GM12878 (cell line): ENCODE data around the gene NAA35. TPM values are rescaled to one million over a fixed set of nuclear protein-coding genes. Genes with fewer than 3 reads are reported as not detected.

Source experiments
- ATAC-seq: fragments of 200-7000 bp; cut with Tn5 transposase; 3 replicates; pipeline ENCODE4 v1.9.1; 2020; ENCODE audit warnings: mild to moderate bottlenecking, moderate library complexity
- BruUV-seq: library from RNA; stranded (reverse); fragments of 400-500 nt; replicated peaks from 2 replicates; lab custom pipeline; 2021; lab: Mats Ljungman, UMichigan
- CTCF ChIA-PET: fragments of 300-600 bp; sonication (Branson Sonifier 250); formaldehyde crosslinking; extraction: SDS; loops from one replicate; lab custom pipeline; 2021; ENCODE audit warnings: inconsistent platforms; lab: Yijun Ruan, JAX
- POLR2A ChIA-PET: fragments of 350-600 bp; formaldehyde crosslinking; extraction: SDS; loops from one replicate; lab custom pipeline; 2021; ENCODE audit warnings: inconsistent platforms; lab: Charles Lee
- RAD21 ChIA-PET: fragments of 300-600 bp; sonication (Branson Sonifier 250); formaldehyde crosslinking; loops from one replicate; lab custom pipeline; 2023; ENCODE audit warnings: antibody characterized with exemption; ENCODE audit not compliant: unreplicated experiment; lab: Charles Lee
- SMC1A ChIA-PET: fragments of 300-600 bp; sonication (Branson Sonifier 250); formaldehyde crosslinking; loops from one replicate; lab custom pipeline; 2023; ENCODE audit not compliant: unreplicated experiment, uncharacterized antibody; lab: Charles Lee
- DNase-seq: peaks from one replicate; pipeline ENCODE4 v3.0.0-alpha.2; 2011; ENCODE audit warnings: low read depth, low spot score
- FAIRE-seq: peaks from 3 replicates; lab custom pipeline; 2011; peaks lifted over from hg19 to GRCh38; lab: Jason Lieb, UNC
- H2AFZ ChIP-seq: 2 replicates; pipeline ENCODE4 v1.6.0; 2011; ENCODE audit warnings: low read depth, low read length, control low read depth; ENCODE audit not compliant: control insufficient read depth
- H3K27ac ChIP-seq: 2 replicates; pipeline ENCODE4 v1.5.1; 2011; ENCODE audit warnings: control low read depth; ENCODE audit not compliant: control insufficient read depth, insufficient read depth
- H3K27me3 ChIP-seq, 2 experiments: replicated peaks in 1 of 2; 2 replicates each; pipeline versions ENCODE4 v1.6.0 to v1.6.1; 2011; ENCODE audit warnings: low read length in 1 of 2; ENCODE audit not compliant: control insufficient read depth in 2 of 2, insufficient read depth in 2 of 2
- H3K36me3 ChIP-seq, 2 experiments: 2 replicates each; pipeline ENCODE4 v1.5.1; 2011; ENCODE audit warnings: low read length in 1 of 2; ENCODE audit not compliant: control insufficient read depth in 2 of 2, insufficient read depth in 2 of 2
- H3K4me1 ChIP-seq: 2 replicates; pipeline ENCODE4 v1.6.1; 2011; ENCODE audit warnings: mild to moderate bottlenecking, low read length, moderate library complexity, mixed read lengths; ENCODE audit not compliant: control insufficient read depth, insufficient read depth
- H3K4me2 ChIP-seq: 2 replicates; pipeline ENCODE4 v1.6.0; 2011; ENCODE audit warnings: control low read depth; ENCODE audit not compliant: control insufficient read depth, insufficient read depth
- H3K4me3 ChIP-seq: fragments of 200-600 bp; sonication (generic); 2 replicates; pipeline ENCODE4 v1.5.1; 2016
- H3K79me2 ChIP-seq: 2 replicates; pipeline ENCODE4 v1.6.0; 2011; ENCODE audit warnings: low read length; ENCODE audit not compliant: control insufficient read depth, insufficient read depth
- H3K9ac ChIP-seq: 2 replicates; pipeline ENCODE4 v1.8.0; 2011; ENCODE audit warnings: low read length, control low read depth, mixed read lengths; ENCODE audit not compliant: control insufficient read depth, insufficient read depth
- H3K9me3 ChIP-seq: replicated peaks from 3 replicates; pipeline ENCODE4 v1.5.1; 2011; ENCODE audit warnings: mild to moderate bottlenecking, low read length; ENCODE audit not compliant: control insufficient read depth, insufficient read depth
- H4K20me1 ChIP-seq: 2 replicates; pipeline ENCODE4 v1.6.0; 2011; ENCODE audit not compliant: control insufficient read depth, insufficient read depth
- CBFB ChIP-seq: IDR thresholded peaks from 2 replicates; pipeline ENCODE4 v1.6.1; 2016; ENCODE audit warnings: antibody characterized with exemption, low read depth
- CHD1 ChIP-seq: IDR thresholded peaks from 2 replicates; pipeline ENCODE4 v1.6.1; 2012; ENCODE audit warnings: low read depth, low read length, improper control_type of control experiment
- CREB1 ChIP-seq: IDR thresholded peaks from 2 replicates; pipeline ENCODE4 v1.6.1; 2012; ENCODE audit warnings: low read depth, mild to moderate bottlenecking, inconsistent platforms
- EP300 ChIP-seq, 2 experiments: fragments of 150-350 bp in 1 of 2; IDR thresholded peaks; 2 replicates each; pipeline ENCODE4 v1.6.1; 2011 to 2012; ENCODE audit warnings: low read depth in 2 of 2, low read length in 2 of 2, borderline replicate concordance in 1 of 2, improper control_type of control experiment in 1 of 2, inconsistent platforms in 1 of 2; ENCODE audit not compliant: control insufficient read depth in 1 of 2
- HDAC2 ChIP-seq: fragments of 200-600 bp; sonication (generic); IDR thresholded peaks from 2 replicates; pipeline ENCODE4 v1.6.1; 2017
- MAX ChIP-seq: IDR thresholded peaks from 2 replicates; pipeline ENCODE4 v1.6.1; 2012; ENCODE audit warnings: low read depth, low read length, improper control_type of control experiment
- MEF2A ChIP-seq: IDR thresholded peaks from 2 replicates; pipeline ENCODE4 v1.6.1; 2011; ENCODE audit warnings: low read depth, mild to moderate bottlenecking, low read length, moderate library complexity; ENCODE audit not compliant: insufficient read depth
- MEF2B ChIP-seq: fragments of 450-650 bp; IDR thresholded peaks from 2 replicates; pipeline ENCODE4 v1.6.1; 2018; ENCODE audit warnings: mild to moderate bottlenecking, moderate library complexity; ENCODE audit not compliant: partially characterized antibody, poor library complexity, severe bottlenecking
- MTA2 ChIP-seq: fragments of 450-650 bp; IDR thresholded peaks from 2 replicates; pipeline ENCODE4 v1.6.1; 2016; ENCODE audit warnings: low read depth, mild to moderate bottlenecking, moderate library complexity
- MYC ChIP-seq: IDR thresholded peaks from 2 replicates; pipeline ENCODE4 v1.6.1; 2011; ENCODE audit warnings: mild to moderate bottlenecking, low read length, moderate library complexity, inconsistent platforms; ENCODE audit not compliant: insufficient read depth, insufficient replicate concordance, insufficient read length, severe bottlenecking
- RAD51 ChIP-seq: fragments of 450-650 bp; IDR thresholded peaks from 2 replicates; pipeline ENCODE4 v1.6.1; 2016; ENCODE audit warnings: moderate library complexity, mild to moderate bottlenecking, inconsistent platforms
- SMAD1 ChIP-seq: fragments of 450-650 bp; IDR thresholded peaks from 2 replicates; pipeline ENCODE4 v1.6.1; 2018; ENCODE audit warnings: mild to moderate bottlenecking, low read depth; ENCODE audit not compliant: partially characterized antibody
- WGBS: methylation state at CpG from one replicate; pipeline ENCODE4 v1.1.6; 2016; ENCODE audit warnings: low lambda C conversion rate; ENCODE audit not compliant: insufficient replicate concordance, insufficient coverage; ENCODE audit errors: missing lambda C conversion rate; 5-methylcytosine and 5-hydroxymethylcytosine counted together
- in situ Hi-C: fragments of 300-500 bp; cut with MboI; formaldehyde crosslinking; loops from 9 replicates; pipeline ENCODE4 v1.14.3; 2018; ENCODE audit warnings: mixed read lengths
- intact Hi-C: fragments of 100-400 bp; cut with micrococcal nuclease; formaldehyde crosslinking; loops from one replicate; pipeline ENCODE4 v1.14.2; 2022; ENCODE audit not compliant: unreplicated experiment
- polyA plus RNA-seq, 11 experiments: library from polyadenylated mRNA; depleted of rRNA in 4 of 11; unstranded in 6 of 11; stranded (reverse) in 5 of 11; fragments of >200 nt; fragmentation: Nextera tagmentation in 4 of 11; fragmentation: Illumina TruSeq in 1 of 11; extraction: Ambion mirVana in 4 of 11; extraction: Trizol in 1 of 11; gene quantifications; 1 replicate in 1 of 11; 2 replicates in 10 of 11; pipeline versions ENCODE4 v1.2.1 to v1.2.3, GENCODE V29; 2011 to 2016; ENCODE audit warnings: inconsistent platforms in 2 of 11, missing spikeins in 2 of 11, low read depth in 1 of 11
- total RNA-seq, 4 experiments: library from RNA; depleted of rRNA in 3 of 4; stranded (reverse); fragments of >200 nt in 3 of 4; fragmentation: Illumina TruSeq in 1 of 4; extraction: Trizol in 1 of 4; gene quantifications; 2 replicates each; pipeline versions ENCODE4 v1.2.1 to v1.2.3, GENCODE V29; 2013 to 2021

The NAA35 gene
- total and polyA plus RNA-seq, 10 of the 15 experiments (the other 5 are each of a cell fraction or from before 2014, with no cell fraction given): 15.5 to 38.0 (median 26.9) TPM

- BruUV-seq: no TSS peak
- ChIA-PET POLR2A (interaction anchor here (0.6 kb wide), 1 partner anchor 633 kb away, joined by 6 read pairs; no protein-coding TSS in a partner anchor), CTCF (interaction anchor here (1.0 to 2.1 kb wide), 6 partner anchors 10 to 81 kb away, joined by 3 to 13 read pairs (median 4); partner anchors contain the start of gene NAA35)
Observed at GRCh38 chr9:85899388-85899787, 41.6 kb upstream of the NAA35 start.

More at GRCh38 chr9:85899388-85899787, 41.6 kb upstream of the NAA35 start:
- Histone ChIP-seq H2AFZ (no peak overlapping the region), H3K79me2 (no peaks in the 10 kb centered on the region), H3K9ac (no peak overlapping the region), H3K4me1 (no peaks in the 10 kb centered on the region), H3K9me3 (no peaks in the 10 kb centered on the region), H3K27me3 (no peaks in the 10 kb centered on the region), H3K27ac (no peak overlapping the region), H4K20me1 (no peaks in the 10 kb centered on the region), H3K4me2 (no peak overlapping the region), H3K4me3 (no peak overlapping the region), H3K36me3 (no peaks in the 10 kb centered on the region)
- in situ Hi-C loops (no loop called here), intact Hi-C loops (no loop called here)
- WGBS: 65% methylated on average over 14 of the region's 16 CpGs
- ATAC-seq (no peak), FAIRE-seq (no peak), DNase-seq (no peak)
- ChIA-PET SMC1A (no interaction called here), RAD21 (no interaction called here)
- TF ChIP-seq MEF2A: no peak
- TF ChIP-seq RAD51: no peak
- TF ChIP-seq CHD1: no peak
- no peak for TF ChIP-seq CBFB
- TF ChIP-seq MAX: no peak
- no peak for TF ChIP-seq EP300 (IDR thresholded peaks at IDR 0.05; ENCODE audit: borderline replicate concordance in 1 of 2, control insufficient read depth in 1 of 2, low read depth in 2 of 2, low read length in 2 of 2)
- no peak for TF ChIP-seq SMAD1
- no peak for TF ChIP-seq MTA2
- TF ChIP-seq MYC: no peak
- no peak for TF ChIP-seq CREB1
- no peak for TF ChIP-seq HDAC2
- TF ChIP-seq MEF2B: no peak
